Neural cell (in vitro differentiated cells): ENCODE measurements around the gene CYB5B. TPM values are rescaled to one million over a fixed set of nuclear protein-coding genes. Genes with fewer than 3 reads are reported as not detected.

Experiments
- H2AFZ ChIP-seq: fragments of 200-600, 300-800 bp; sonication (generic), shearing (Covaris generic); 2 replicates; pipeline ENCODE4 v1.6.0; 2014; ENCODE audit warnings: low read depth, mild to moderate bottlenecking, antibody characterized with exemption, low read length, moderate library complexity
- H3F3A ChIP-seq: fragments of 200-600 bp; shearing (Covaris generic); 2 replicates; pipeline ENCODE4 v1.6.1; 2016; ENCODE audit warnings: mild to moderate bottlenecking, moderate library complexity, mixed read lengths, antibody characterized with exemption, low read length; ENCODE audit not compliant: insufficient read depth, poor library complexity, severe bottlenecking
- H3K27ac ChIP-seq: fragments of 200-600, 300-800 bp; sonication (generic), shearing (Covaris generic); 2 replicates; pipeline ENCODE4 v1.5.1; 2014; ENCODE audit warnings: mild to moderate bottlenecking, low read length, moderate library complexity
- H3K27me3 ChIP-seq: fragments of 300-800, 200-600 bp; sonication (generic), shearing (Covaris generic); 2 replicates; pipeline ENCODE4 v1.6.0; 2014; ENCODE audit warnings: mild to moderate bottlenecking, low read depth, low read length, moderate library complexity; ENCODE audit not compliant: insufficient read depth
- H3K36me3 ChIP-seq: fragments of 300-800, 200-600 bp; sonication (generic), shearing (Covaris generic); 2 replicates; pipeline ENCODE4 v1.5.1; 2014; ENCODE audit warnings: mild to moderate bottlenecking, antibody characterized with exemption, low read length, moderate library complexity; ENCODE audit not compliant: insufficient read depth
- H3K4me2 ChIP-seq: fragments of 300-800, 200-600 bp; sonication (generic), shearing (Covaris generic); 2 replicates; pipeline ENCODE4 v1.6.0; 2014; ENCODE audit warnings: mild to moderate bottlenecking, low read length
- H3K4me3 ChIP-seq: fragments of 300-800, 200-600 bp; sonication (generic), shearing (Covaris generic); 2 replicates; pipeline ENCODE4 v1.5.1; 2014; ENCODE audit warnings: mild to moderate bottlenecking, low read length, moderate library complexity
- H3K79me2 ChIP-seq: fragments of 200-600 bp; shearing (Covaris generic); replicated peaks from 2 replicates; pipeline ENCODE4 v1.6.0; 2014; ENCODE audit warnings: mild to moderate bottlenecking, low read length, moderate library complexity; ENCODE audit not compliant: insufficient read depth
- H3K9ac ChIP-seq: fragments of 300-800, 200-600 bp; sonication (generic), shearing (Covaris generic); 2 replicates; pipeline ENCODE4 v1.6.1; 2016; ENCODE audit warnings: mild to moderate bottlenecking, low read length, mixed read lengths
- H3K9me2 ChIP-seq: fragments of 200-600 bp; shearing (Covaris generic); 2 replicates; pipeline ENCODE4 v1.6.1; 2016; ENCODE audit warnings: mild to moderate bottlenecking, low read length, mixed read lengths; ENCODE audit not compliant: insufficient read depth
- H3K9me3 ChIP-seq: fragments of 200-600, 300-800 bp; sonication (generic), shearing (Covaris generic); 2 replicates; pipeline ENCODE4 v1.6.1; 2016; ENCODE audit warnings: mild to moderate bottlenecking, mixed run types, low read length, moderate library complexity, mixed read lengths
- H4K20me1 ChIP-seq: fragments of 200-600 bp; shearing (Covaris generic); 2 replicates; pipeline ENCODE4 v1.6.1; 2016; ENCODE audit warnings: mild to moderate bottlenecking, mixed run types; ENCODE audit not compliant: insufficient read depth
- CTCF ChIP-seq: fragments of 450-650 bp; IDR thresholded peaks from 2 replicates; pipeline ENCODE4 v1.5.1; 2014; ENCODE audit warnings: antibody characterized with exemption, mild to moderate bottlenecking, moderate library complexity; ENCODE audit not compliant: poor library complexity, severe bottlenecking
- EP300 ChIP-seq: fragments of 450-650 bp; conservative IDR thresholded peaks from 2 replicates; pipeline ENCODE4 v1.6.1; 2014; ENCODE audit warnings: antibody characterized with exemption, mild to moderate bottlenecking, moderate library complexity; ENCODE audit not compliant: poor library complexity, severe bottlenecking
- EZH2 ChIP-seq: fragments of 200-600, 300-800 bp; shearing (Covaris generic), sonication (generic); IDR thresholded peaks from 2 replicates; pipeline ENCODE4 v1.6.1; 2014; ENCODE audit warnings: antibody characterized with exemption, low read length, borderline replicate concordance, mild to moderate bottlenecking; ENCODE audit not compliant: insufficient read depth, poor library complexity, severe bottlenecking
- MXI1 ChIP-seq: fragments of 450-650 bp; conservative IDR thresholded peaks from 2 replicates; pipeline ENCODE4 v1.6.1; 2014; ENCODE audit warnings: antibody characterized with exemption, mild to moderate bottlenecking; ENCODE audit not compliant: poor library complexity, severe bottlenecking
- POLR2AphosphoS5 ChIP-seq: IDR thresholded peaks from 2 replicates; pipeline ENCODE4 v1.6.1; 2012
- RAD21 ChIP-seq: fragments of 450-650 bp; conservative IDR thresholded peaks from 2 replicates; pipeline ENCODE4 v1.6.1; 2014; ENCODE audit warnings: antibody characterized with exemption, mild to moderate bottlenecking, moderate library complexity
- REST ChIP-seq: IDR thresholded peaks from 2 replicates; pipeline ENCODE4 v1.6.1; 2012; ENCODE audit warnings: borderline replicate concordance
- SMC3 ChIP-seq: fragments of 450-650 bp; conservative IDR thresholded peaks from 2 replicates; pipeline ENCODE4 v1.6.1; 2014; ENCODE audit warnings: antibody characterized with exemption, mild to moderate bottlenecking, moderate library complexity; ENCODE audit not compliant: poor library complexity
- TAF1 ChIP-seq: IDR thresholded peaks from 2 replicates; pipeline ENCODE4 v1.6.1; 2012; ENCODE audit warnings: low read depth
- polyA plus RNA-seq: library from polyadenylated mRNA; depleted of rRNA; stranded (reverse); fragments of >200 nt; gene quantifications from 2 replicates; pipeline ENCODE4 v1.2.3, GENCODE V29; 2014

The CYB5B gene
- polyA plus RNA-seq, 1 donor from 2014 or later, result 70.4 TPM

- TF ChIP-seq REST (no peak), EZH2 (no peak)
- Histone ChIP-seq H3K4me2 (no peak overlapping the region), H3K27ac (no peak overlapping the region), H3K79me2 (no peaks in the 10 kb centered on the region), H3F3A (no peaks in the 10 kb centered on the region), H3K27me3 (no peaks in the 10 kb centered on the region), H3K9ac (no peak overlapping the region), H3K9me3 (no peaks in the 10 kb centered on the region), H4K20me1 (no peaks in the 10 kb centered on the region), H3K36me3 (no peaks in the 10 kb centered on the region), H2AFZ (no peak overlapping the region), H3K9me2 (no peaks in the 10 kb centered on the region), H3K4me3 (no peak overlapping the region)
These were observed 20.1 kb upstream of the CYB5B start for GRCh38 chr16:69404275-69404805.

GRCh38 chr16:69405326-69405725 is 19.1 kb upstream of the CYB5B start:
- Histone ChIP-seq H3K9ac (no peak overlapping the region), H3K4me3 (no peak overlapping the region), H3K36me3 (no peaks in the 10 kb centered on the region), H3K27ac (no peak overlapping the region), H3F3A (no peaks in the 10 kb centered on the region), H4K20me1 (no peaks in the 10 kb centered on the region), H2AFZ (no peak overlapping the region), H3K9me3 (no peaks in the 10 kb centered on the region), H3K27me3 (no peaks in the 10 kb centered on the region), H3K79me2 (no peaks in the 10 kb centered on the region), H3K4me2 (no peak overlapping the region), H3K9me2 (no peaks in the 10 kb centered on the region)
- no peak for TF ChIP-seq EP300
- no peak for TF ChIP-seq RAD21
- TF ChIP-seq CTCF, result no peak
- no peak for TF ChIP-seq MXI1
- no peak for TF ChIP-seq SMC3
- TF ChIP-seq POLR2AphosphoS5, result no peak
- TF ChIP-seq TAF1, result no peak
- no peak for TF ChIP-seq EZH2
- TF ChIP-seq REST, result no peak
